Measurements from ENCODE around the gene EPS8L1. TPM values are rescaled to one million over a fixed set of nuclear protein-coding genes. Genes with fewer than 3 reads are reported as not detected.
A peak's percentile ranks its signal among the peaks of the same experiment; 100 is the strongest.

Gene EPS8L1
- total RNA-seq, 1 donor from 2014 or later = 54.0 TPM

DNA sequence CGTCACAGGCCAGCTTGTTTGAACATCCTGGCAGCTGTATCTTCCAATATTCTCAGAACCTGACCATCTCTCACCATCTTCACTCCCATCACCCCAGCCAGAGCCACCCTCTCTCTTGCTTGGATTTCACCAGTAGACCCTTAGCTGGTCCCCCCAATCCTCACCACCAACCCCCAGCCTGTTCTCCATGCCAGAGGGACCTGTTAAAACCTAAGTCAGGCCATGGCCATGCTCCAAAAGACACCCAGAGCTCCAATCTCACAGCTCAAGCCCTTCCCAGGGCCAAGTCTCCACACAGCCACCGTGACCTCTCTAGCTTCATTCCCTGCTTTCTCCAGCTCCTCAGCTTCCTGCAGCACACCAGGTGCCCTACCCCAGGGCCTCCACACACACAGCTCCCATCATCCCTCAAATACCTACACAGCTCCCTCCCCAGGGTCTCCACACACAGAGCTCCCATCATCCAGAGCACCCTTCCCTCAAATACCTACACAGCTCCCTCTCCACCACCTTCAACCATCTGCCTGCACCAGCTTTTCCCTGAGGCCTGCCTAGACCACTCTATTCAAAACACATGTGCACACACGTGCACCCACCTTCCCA, 13.8 kb downstream of the EPS8L1 start:
- Mint-ChIP-seq H3K27ac (peak overlapping the region; percentile 15), H3K4me3 (peak overlapping the region; percentile 14), H3K27me3 (peaks cover 35% of the 10 kb centered on the region), H3K36me3 (peaks cover 5% of the 10 kb centered on the region), H3K9me3 (no peaks in the 10 kb centered on the region), H3K4me1 (ENCODE audit: unreplicated experiment) (peaks cover 22% of the 10 kb centered on the region)
- DNase-seq (ENCODE audit: extremely low spot score, unreplicated experiment) = no peak
- TF ChIP-seq, protein P1, sequence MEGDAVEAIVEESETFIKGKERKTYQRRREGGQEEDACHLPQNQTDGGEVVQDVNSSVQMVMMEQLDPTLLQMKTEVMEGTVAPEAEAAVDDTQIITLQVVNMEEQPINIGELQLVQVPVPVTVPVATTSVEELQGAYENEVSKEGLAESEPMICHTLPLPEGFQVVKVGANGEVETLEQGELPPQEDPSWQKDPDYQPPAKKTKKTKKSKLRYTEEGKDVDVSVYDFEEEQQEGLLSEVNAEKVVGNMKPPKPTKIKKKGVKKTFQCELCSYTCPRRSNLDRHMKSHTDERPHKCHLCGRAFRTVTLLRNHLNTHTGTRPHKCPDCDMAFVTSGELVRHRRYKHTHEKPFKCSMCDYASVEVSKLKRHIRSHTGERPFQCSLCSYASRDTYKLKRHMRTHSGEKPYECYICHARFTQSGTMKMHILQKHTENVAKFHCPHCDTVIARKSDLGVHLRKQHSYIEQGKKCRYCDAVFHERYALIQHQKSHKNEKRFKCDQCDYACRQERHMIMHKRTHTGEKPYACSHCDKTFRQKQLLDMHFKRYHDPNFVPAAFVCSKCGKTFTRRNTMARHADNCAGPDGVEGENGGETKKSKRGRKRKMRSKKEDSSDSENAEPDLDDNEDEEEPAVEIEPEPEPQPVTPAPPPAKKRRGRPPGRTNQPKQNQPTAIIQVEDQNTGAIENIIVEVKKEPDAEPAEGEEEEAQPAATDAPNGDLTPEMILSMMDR (conservative IDR thresholded peaks at IDR 0.05) = no peak

DNA sequence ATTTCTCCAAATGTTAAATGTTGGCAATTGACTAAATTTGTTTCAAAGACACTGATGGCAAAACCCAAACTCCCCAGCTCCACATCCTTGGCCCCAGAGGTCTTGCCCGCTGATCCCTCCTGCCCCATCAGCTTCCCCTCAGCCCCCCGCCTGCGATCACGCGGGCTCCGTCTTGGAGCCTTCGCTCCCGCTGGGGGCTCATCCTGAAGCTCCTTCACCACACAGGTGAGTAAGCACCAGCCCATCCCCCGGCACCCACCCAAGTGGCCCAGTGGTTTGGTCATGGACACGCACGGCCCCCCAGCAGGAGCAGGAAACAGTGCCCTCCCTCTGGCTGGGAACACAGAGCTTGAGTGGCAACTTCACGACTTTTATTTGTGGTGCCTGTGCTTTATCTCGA, 14.9 kb downstream of the EPS8L1 start:
- H3K4me3 Mint-ChIP-seq = no peak overlapping the region
- no peaks in the 10 kb centered on the region for H3K9me3 Mint-ChIP-seq
- no peak overlapping the region for H3K27ac Mint-ChIP-seq
- TF ChIP-seq, protein P1 (conservative IDR thresholded peaks at IDR 0.05) = no peak
- H3K4me1 Mint-ChIP-seq (ENCODE audit: unreplicated experiment) = peaks cover 22% of the 10 kb centered on the region
- peaks cover 25% of the 10 kb centered on the region for H3K27me3 Mint-ChIP-seq
- DNase-seq (ENCODE audit: extremely low spot score, unreplicated experiment) = no peak
- peaks cover 5% of the 10 kb centered on the region for H3K36me3 Mint-ChIP-seq

DNA sequence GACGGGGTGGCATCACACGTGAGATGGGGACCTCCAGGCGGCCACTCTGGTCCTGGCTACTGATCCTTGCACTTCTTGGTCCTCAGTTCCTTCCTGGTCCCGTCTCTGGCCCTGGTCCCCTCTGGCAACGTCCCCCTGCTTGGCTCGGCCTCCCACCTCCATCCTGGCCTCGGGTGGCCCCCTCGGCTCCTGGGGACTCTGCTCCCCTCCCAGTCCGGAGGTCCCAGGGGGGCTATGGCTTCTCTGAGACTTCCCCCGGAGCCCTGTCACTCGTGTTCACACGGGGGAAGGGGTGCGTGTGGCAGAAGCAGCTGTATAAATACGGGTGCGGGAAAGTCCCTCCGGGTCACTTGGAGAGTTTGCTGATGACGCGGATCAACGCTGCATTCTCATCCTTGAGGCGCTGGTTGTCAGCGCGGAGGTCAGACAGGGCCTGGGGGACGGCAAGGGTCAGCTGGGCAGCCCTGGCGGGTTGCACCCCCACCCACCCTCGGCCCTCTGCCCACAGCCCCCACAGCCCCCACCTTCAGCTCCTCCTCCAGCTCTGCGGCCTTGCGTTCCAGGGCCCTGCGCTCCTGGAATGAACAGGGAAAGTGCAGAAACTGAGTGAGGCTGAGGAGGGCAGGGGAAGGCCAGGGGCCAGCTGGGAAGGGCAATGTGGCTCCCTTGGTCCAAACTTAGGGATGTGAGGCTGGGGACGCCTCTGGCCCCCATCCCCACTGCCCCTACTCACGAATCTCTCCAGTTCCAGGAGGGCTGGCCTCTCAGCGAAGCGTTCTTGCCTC, 15.6 kb downstream of the EPS8L1 start:
- Mint-ChIP-seq H3K4me1 (ENCODE audit: unreplicated experiment) (peaks cover 22% of the 10 kb centered on the region), H3K27ac (no peak overlapping the region), H3K36me3 (peaks cover 5% of the 10 kb centered on the region), H3K4me3 (no peak overlapping the region), H3K9me3 (no peaks in the 10 kb centered on the region), H3K27me3 (peaks cover 19% of the 10 kb centered on the region)
- TF ChIP-seq, protein P1 (conservative IDR thresholded peaks at IDR 0.05) = no peak
- no peak for DNase-seq (ENCODE audit: extremely low spot score, unreplicated experiment)

DNA sequence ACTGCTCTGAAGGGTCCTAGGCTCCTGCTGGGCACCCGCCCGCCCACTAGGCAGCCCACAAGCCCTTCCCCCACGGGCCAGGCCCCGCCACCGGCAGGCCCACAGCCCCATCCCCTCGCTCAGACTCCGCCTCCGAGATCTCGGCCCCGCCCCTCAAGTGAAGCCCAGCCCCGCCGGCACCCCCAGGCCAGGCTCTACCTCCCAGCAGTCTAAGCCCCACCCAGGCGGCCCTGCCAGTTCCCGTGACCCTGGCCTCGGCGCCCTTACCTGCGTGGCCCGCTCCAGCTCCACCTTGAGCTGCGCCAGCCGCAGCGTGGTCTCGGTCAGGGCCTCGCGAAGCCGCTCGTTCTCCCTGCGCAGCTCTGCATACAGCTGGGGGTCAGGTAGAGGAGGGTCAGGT, 16.3 kb downstream of the EPS8L1 start:
- no peaks in the 10 kb centered on the region for H3K9me3 Mint-ChIP-seq
- H3K4me1 Mint-ChIP-seq (ENCODE audit: unreplicated experiment) = peaks cover 22% of the 10 kb centered on the region
- peaks cover 16% of the 10 kb centered on the region for H3K27me3 Mint-ChIP-seq
- no peak for DNase-seq (ENCODE audit: extremely low spot score, unreplicated experiment)
- no peak overlapping the region for H3K4me3 Mint-ChIP-seq
- TF ChIP-seq, protein P1 (conservative IDR thresholded peaks at IDR 0.05) = no peak
- peaks cover 5% of the 10 kb centered on the region for H3K36me3 Mint-ChIP-seq
- no peak overlapping the region for H3K27ac Mint-ChIP-seq

DNA sequence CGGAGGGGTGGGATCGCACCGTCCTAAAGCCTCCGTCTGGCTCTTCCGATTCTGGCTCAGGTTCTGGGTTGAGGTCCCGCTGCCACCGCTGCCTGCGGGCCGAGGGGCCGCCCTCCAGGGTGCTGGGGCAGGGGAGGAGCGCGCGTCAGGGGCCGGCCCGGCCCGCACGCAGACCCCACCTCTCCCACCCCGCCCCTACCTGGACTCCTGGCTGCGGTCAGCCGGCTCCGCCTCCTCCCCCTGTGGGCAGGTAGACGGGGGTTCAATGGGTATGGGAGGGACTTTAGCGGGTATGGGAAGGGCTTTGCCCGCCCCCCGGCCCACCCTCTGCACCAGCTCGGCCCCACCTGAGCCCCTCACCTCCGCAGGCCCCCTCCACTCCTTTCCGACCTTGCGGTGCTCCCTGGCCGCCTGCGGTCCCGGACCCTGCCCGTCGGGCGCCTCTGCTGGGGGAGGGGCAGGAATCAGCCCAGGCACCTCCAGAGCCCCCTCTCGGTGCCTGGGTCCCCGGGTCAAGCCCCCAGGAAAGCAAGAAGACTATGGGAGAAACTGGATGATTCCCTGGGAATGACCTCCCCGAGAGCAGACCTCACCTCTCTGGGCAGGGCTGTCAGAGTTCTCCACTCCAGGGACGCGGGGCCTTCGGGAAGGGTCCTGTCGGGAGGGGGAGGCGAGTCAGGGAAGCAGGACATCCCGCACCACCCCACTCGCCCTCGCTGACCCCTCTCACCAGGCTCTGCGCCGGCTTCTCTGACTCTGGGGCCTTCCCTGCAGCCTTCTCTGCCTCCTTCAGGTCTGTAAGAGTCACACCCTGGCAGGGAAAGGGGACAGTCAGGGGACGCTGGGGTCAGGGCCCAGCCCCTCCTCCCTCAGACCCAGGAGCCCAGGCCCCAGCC, 17.0 kb downstream of the EPS8L1 start:
- H3K4me3 Mint-ChIP-seq = no peak overlapping the region
- TF ChIP-seq, protein P1 (conservative IDR thresholded peaks at IDR 0.05) = no peak
- H3K9me3 Mint-ChIP-seq = no peaks in the 10 kb centered on the region
- peaks cover 19% of the 10 kb centered on the region for H3K4me1 Mint-ChIP-seq (ENCODE audit: unreplicated experiment)
- no peak for DNase-seq (ENCODE audit: extremely low spot score, unreplicated experiment)
- peaks cover 16% of the 10 kb centered on the region for H3K27me3 Mint-ChIP-seq
- peaks cover 5% of the 10 kb centered on the region for H3K36me3 Mint-ChIP-seq
- no peak overlapping the region for H3K27ac Mint-ChIP-seq
